ENCODE data around the gene OBSL1.
A peak's percentile ranks its signal among the peaks of the same experiment; 100 is the strongest.

The OBSL1 gene

DNA sequence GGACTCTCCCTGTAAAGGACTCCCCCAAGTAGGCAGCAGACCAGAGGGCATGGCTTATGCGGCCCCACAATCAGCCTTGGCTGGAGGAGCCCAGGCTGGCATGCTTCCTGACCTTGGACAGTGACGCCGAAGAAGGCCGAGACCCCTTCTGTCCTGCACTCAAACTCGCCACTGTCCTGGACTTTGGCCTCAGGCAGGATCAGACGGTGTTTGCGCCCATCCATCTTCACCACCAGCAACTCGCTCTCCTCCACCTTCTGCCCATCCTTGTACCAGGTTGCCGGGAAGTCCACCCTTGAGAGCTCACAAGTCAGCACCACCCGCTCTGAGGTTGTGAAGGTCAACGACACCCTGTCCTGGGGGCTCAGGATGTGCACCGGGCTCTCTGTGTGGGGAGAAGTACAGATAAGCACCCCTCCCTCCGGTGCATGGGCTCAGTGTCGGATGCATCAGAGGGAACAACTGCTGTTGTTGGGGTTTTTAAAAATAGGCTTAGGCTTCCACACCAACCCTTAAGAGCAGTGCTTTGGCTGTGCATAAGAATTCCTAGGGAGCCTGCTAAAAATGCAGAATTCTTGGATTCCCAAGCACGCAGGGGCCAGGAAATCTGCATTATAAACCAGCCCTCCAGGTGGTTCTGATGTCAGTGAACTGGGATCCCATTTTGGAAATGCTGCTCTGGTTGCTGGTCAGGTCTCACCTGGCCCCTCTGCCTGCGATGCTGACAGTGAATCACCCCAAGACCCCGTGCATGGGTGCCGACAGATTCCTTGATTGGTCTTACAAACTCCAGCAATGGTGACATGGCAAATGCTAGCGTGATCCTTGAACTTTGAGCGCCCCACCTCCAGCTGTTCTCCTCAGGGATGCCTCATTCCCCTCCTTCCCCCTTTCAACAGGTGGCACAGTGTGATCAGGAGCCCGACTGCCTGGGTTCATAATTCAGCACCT lies 5.9 kb downstream of the OBSL1 start:
- no peak for DNase-seq (ENCODE audit: low spot score)

DNA sequence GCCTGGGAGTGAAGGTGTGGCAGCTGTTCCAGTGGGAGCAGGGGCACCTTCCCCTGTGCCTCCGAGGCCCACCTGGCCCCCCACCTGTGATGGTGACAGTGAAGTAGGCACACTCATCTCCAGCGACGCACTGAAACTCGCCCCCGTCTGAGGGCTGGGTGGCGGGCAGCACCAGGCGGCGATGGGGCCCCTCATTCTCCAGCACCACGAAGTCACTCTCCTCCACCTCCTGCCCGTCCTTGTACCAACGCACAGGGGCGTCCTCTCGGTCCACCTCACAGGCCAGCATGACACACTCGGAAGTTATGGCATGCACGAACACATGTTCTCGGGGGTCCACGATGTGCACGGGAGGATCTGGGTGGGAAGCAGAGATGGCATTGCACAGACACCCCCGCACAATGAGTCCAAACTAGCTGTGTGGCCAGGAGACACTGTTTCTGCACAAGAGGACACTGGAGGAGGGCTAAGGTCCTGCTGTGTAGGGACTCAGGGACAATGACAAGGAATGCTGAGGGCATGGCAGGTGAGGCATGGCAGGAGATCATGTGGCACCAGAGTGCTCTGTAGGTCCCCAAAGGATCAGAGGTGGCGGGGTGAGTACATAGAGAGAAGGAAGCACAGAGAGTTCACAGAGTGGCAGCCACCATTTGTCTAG lies 7.9 kb downstream of the OBSL1 start:
- DNase-seq (ENCODE audit: low spot score) = no peak

DNA sequence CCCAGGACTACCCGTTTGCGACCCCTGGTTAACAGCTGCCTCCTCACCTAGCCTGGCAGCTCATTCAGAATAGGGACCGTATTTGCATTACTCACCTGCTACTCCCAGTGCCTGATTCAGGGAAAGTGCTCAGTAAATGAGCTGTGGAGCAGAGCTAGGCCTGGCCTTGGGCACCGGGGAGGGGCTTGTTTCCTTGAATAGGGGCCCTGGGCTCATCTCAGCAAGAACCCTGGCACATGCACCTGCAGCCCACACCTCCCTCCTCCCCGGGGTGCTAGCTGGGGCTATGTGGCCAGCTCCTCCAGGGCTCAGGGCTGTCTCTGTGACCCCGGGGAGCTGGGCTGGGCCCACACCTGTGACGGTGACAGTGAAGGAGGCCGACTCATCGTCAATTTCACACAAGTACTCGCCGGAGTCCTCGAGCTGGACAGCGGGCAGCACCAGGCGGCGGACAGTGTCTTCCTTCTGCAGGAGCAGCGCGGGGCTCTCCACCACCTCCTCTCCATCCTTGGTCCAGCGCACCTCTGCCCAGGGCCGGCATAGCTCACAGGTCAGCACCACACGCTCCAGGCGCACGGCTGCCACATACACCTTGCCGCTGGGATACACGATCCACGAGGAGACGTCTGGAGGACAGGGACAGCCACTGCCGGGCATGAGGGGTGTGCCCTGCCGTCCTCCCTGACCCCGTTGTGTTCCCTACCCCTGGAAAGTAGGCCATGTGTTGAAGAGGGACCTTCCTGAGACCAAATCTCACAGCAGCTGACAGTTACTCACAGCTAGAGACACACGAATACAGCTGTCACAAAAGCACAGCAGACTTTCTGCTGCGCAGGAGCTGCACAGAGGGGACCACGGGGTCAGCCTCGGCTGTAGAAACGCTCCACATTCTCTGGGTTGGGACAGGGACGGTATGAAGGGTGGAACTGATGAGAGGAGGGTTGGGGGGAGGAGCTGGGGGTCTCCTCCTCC lies 9.0 kb downstream of the OBSL1 start:
- DNase-seq (ENCODE audit: low spot score) = no peak

DNA sequence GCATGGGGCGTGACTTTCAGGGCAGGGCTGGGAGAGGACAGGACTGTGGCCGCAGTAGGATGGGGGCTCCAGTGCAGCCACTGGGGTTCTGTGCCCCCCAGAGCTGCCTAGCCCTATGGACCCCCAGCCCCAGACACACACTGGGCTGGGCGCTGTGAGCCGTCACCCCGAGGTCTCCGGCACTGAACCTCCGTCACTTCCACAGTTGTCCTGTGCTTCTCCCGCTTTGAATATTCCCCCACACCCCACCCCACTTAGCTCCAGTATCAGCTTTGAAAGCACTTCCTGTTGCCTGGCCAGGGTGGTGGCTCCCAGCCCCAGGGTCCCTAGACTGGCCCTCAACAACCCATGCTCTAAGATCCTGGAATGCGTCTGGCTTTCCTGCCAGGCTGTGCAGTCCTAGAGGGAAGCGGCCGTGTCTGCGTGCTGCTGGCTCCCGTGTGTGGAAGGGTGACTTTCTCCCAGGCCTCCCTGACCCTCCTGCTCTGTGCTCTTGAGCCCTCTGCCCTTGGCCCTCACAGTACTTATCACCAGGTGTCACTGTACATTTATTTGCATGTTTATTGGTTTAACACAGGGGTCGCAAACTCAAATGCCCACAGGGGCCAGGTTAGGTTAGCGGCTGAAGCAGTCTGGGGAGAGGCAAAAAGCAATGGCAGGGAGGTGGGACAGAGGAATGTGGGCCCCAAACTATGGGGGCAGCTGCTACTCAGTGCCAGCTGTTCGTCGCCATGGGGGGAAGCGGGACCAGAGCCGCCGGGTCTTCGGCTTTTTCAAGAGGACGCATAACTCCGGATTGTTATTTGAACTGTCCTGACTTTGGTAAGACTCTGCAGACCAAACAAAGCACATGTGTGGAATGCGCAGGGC lies 9.9 kb downstream of the OBSL1 start:
- no peak for DNase-seq (ENCODE audit: low spot score)

DNA sequence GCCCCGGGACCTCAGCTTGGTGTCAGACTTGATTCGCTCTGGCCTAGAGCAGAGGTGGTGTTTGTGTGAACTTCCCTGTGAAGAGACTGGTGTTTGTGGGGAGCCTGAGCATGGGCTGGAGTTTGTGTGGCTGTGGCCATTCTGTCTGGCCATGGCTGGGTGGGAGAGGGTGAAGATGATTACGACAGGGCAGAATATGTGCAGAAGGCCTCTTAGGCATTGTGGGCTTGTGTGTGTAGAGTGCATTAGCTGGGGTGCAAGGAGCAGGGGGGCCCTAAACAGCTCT lies 10.5 kb downstream of the OBSL1 start:
- no peak for DNase-seq (ENCODE audit: low spot score)

DNA sequence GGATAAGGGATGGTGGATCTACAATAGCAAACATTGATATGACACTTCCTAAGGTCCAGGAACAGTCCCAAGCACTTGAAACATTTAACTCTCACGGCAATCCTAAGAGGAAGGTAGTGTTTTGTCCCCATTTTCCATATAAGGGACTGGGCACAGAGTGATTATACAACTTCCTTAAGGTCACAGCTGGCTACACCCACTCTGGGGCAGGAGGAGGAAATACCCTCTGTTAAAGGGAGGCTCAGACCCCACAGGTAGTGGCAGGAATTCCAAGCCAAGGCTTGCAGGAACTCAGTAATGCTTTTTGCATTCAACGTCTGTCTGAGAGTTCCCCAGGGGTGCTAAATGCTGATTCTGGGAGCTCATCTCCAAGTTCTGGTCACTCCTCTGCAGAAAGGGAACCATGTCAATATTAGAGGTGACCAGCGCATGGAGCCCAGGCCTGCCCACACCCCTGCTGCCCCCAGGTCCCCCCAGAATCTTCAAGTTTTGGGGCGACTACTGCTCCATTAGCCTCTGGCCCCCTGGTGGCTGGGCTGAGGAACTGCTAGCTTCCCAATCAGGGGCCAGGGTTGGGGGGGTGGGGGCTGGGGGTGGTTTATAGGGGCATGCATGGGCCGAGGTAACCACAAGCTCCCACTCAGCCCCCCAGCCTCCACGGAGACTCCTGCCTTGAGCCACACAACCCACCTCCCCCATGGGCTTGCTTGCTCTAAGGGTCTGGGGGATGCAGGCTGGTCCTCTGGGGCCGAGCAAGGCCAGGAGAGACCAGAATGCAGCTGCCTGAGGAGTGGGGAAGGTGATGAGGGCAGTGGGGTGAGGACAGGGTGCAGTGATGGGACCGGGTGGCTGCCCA lies 11.1 kb downstream of the OBSL1 start:
- DNase-seq (ENCODE audit: low spot score) = peak; percentile 78

DNA sequence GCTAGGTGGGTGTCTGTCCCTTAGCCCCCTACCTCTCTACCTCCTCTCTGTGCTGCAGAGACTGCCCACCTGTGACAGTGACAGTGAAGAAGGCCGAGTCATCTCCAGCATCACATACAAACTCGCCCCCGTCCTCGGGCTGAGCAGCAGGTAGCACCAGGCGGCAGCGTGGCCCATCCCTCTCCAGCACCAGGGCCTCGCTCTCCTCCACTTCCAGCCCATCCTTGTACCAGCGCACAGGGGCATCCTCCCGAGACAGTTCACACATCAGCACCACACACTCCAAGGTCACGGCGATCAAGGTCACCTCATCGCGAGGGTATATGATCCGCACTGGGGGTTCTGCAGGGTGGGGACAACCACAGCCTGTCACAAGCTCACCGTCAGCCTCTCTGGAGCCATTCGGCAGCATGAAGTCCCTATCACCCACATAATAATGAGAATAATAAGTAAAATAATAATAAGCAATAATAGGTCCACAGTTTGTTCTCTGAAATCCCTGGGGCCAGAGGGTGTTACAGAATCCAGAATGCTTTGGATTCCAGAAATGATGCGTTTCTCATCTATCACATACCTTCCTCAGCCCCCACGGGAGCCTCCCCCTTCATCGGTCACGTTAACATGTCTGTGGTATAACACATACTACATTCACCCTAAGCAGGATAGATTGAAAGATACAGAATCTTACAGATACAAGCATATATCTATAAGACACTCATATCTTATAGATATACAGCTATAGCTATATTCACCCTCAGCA lies 12.0 kb downstream of the OBSL1 start:
- no peak for DNase-seq (ENCODE audit: low spot score)

DNA sequence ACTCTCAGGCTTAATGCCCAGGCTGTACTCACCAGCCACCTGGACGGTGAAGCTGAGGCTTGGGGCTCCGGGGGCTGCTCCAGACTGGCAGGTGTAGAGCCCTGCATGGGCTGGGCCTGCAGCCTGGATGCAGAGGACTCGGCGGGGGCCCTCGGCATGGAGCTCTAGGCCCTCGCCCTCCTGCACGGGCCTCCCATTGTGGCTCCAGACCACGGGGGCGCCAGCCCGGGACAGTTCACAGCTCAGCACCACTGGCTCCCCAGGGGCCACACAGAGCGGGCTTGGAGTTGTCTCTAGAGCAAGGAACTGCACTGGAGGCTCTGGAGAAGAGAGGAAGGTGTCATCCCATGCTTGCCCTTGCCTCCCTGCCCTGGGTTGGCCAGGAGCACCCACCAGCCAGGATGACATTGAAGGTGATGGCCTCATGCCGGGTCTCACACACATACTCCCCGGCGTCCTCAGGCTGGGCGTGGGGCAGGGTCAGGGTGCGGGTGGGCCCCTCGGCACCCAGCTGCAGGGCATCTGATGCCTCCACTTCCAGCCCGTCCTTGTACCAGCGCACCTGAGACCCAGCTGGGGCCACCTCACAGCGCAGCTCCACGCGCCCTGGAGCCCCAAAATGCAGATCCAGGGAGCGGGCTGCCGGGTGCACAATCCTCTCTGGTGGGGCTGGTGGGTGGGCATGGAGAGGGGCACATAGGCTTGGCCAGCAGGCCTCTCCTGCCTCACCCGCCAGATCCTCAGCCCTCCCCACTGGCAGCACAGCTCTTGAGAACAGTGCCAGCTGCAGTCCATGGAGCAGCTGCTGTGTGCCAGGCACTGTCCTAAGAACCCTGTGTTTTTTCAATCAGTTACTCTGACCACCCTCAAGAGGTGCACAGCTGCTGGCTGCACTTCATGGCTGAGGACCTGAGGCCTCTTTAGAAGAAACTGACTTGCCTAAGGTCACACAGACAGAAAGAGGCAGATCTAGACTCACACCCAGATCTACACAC lies 13.3 kb downstream of the OBSL1 start:
- no peak for DNase-seq (ENCODE audit: low spot score)

DNA sequence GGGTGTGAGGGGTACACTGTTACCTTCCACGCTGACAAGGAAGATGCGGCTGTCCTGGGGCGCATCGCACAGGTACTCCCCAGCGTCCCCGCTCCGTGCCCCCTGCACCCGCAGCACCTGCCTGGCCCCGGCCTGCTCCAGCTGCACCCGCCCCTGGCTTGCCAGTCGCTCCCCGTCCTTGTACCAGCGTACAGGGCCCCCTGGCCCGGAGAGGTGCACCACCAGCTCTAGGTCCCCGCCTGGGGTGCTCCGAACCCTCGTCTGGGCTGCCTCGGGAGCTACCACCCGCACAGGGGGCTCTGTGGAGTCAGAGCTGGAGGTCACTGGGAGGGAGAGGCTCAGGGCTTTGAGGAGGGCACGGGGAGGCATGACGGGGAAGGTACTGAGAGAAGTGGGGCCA lies 14.0 kb downstream of the OBSL1 start:
- DNase-seq (ENCODE audit: low spot score) = no peak

DNA sequence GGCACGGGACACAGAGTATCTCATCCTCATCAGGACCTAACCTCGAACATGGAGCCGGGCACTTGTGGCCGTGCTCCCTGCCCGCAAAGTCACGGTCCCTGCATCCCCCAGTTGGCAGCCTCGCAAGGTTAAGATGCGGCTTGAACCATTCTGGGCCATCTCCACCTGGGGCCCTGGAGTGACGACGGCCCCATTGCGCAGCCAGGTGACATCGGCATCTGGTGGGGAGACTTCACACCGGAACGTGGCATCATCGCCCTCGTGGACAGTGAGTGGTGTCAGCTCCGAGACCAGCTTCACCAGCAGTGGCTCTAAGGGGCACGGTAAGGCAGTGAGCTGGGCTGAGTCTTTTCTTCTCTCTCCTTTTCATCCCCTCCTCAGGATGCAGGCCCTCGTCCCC lies 14.9 kb downstream of the OBSL1 start:
- no peak for DNase-seq (ENCODE audit: low spot score)

DNA sequence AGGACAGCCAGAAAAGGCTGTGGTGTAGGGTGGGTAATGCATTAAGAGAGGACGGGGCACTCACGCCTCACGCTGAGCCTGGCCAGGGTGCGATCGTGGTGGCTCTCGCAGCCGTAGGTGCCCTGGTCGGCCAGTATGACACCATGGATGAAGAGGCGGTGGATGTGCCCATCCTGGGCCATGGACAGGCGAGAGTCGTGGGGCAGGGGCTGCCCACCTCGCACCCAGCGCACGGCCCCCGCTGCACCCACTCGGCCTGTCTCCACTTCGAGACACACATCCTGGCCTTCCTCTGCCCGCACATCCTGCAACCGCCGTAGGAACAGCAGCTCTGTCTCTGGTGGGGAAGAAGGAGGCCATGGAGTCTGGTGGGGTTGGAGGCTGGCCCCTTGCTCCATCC lies 15.4 kb downstream of the OBSL1 start:
- DNase-seq (ENCODE audit: low spot score) = no peak

DNA sequence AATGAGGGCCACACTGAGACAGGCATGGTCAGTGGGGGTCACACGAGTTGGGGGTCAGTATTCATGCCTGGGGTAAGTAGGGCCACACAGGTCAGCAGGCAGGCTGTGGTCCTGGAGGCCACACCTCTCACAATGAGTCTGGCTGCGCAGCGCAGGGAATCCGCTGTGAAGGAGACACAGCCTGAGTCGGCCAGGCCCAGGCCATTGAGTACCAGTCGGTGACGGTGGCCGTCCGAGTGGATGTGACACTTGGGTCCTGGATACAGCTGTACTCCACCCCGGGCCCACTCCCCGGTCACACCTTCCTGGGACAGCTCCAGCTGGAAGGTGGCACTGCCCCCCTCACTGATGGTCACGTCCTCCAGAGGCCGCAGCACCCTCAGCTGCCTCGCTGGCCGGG lies 17.0 kb downstream of the OBSL1 start:
- no peak for DNase-seq (ENCODE audit: low spot score)

DNA sequence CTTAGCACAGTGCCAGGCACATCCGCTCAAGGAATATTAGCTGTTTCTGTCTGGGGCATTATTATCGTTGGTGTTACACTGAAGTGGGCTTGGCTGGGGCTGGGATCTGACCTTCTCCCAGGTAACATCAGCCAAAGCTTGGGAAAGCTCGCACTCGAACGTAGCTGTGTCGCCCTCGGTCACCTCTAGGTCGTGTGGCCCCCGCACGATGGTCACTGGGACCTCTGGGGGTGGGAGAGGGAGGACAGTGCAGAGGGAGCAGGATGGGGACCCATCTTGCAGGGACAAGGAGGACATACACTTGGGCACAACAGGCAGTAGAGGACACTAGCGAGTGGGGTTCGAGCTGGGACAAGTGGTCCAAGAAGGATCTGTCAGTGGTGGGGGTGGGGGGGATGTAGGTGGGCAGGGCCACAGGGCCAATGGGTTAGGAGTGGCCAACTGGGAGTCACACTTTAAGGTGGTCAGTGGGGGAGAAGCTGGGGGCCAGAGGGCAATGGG lies 17.8 kb downstream of the OBSL1 start:
- DNase-seq (ENCODE audit: low spot score) = no peak

DNA sequence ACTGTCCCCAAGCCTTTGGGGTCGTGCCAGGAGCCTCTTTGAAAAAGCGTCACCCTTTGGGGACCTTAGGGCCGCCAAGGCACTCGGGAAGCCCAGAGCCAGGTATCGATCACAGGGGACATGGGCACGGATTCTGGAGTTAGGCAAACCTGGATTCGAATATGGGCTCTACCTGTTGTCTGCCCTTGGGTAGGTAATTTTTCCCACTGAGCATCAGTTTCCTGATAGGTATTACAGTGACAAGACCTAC lies 18.2 kb downstream of the OBSL1 start:
- no peak for DNase-seq (ENCODE audit: low spot score)

DNA sequence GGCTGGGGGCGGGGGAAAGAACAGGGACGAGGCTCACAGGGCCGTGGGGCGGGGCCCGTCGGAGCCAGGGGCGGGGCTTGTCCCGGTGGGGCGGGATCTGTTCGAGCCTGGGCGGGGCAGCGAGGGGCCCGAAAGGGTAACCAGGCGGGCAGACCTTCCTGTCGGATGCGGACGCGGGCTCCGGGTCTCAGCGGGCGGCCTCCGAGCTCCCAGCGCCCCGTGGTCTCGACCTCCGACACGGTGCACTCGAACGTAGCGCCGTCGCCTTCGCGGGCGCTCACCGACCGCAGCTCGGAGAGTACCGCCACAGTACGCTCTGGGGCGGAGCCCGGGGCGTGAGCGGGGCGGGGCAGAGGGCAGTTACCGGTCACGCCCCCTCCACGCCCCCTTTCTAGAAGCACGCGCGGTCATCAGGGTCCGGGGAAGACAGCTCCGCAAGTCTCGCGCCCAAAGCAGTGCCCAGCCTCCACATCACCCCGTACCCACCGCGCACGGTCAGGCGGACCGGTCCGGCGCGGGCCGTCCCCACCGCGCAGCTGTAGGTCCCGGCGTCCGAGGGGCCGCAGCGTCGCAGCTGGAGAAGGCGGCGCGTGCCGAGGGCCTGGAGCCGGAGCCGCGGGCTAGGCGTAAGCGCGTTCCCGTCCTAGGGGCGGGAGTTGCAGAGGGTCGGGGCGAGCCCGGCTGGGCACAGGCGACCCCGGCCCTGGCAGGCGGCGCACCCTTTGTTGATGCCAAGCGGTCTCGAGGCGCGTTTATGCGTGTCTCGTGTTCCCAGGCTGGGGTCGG lies 18.8 kb downstream of the OBSL1 start:
- peak; percentile 97 for DNase-seq (ENCODE audit: low spot score)

DNA sequence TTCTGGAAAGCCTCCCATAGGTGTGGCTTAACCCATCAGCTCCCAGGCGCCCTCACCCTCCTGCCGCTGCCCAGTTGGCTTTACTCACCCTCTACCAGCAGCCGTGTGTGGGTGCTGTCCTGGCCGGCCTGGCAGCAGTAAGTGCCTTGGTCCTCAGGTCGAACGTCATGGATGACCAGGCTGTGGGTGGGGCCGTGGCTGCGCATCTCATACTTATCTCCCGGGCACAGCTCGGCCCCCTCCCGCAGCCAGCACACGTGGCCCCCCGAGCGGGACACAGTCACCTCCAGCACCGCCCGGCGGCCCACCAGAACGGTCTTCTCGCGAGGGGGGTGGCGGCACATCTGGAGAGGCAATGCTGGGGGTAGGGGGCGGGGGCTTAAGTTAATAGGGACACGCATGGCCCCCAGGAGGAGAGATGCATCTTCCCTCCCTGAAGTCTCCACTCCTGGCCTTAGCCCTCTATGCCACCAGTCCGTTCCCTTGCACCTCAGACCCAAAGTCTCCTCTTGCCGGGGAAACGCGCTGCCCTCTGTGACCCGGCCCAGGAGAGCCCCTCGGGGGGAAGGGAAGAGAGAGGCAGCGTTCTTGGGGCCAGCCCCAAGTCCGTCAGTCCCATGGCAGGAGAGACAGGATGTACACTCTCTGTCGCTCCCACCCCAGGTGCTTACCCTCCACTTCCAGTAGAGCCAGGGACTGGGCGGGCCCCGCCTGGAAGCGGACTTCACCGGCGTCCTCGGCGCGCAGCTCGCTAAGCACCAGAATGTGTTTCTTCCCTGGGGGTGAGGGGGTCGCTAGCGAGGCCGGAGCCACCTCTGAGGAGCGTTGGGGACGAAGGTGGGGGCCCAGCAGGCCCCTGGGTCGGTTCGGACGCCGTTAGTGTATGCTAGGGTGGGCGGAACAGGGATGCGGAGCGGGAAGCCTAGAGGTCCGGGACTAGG lies 19.6 kb downstream of the OBSL1 start:
- DNase-seq (ENCODE audit: low spot score) = no peak

DNA sequence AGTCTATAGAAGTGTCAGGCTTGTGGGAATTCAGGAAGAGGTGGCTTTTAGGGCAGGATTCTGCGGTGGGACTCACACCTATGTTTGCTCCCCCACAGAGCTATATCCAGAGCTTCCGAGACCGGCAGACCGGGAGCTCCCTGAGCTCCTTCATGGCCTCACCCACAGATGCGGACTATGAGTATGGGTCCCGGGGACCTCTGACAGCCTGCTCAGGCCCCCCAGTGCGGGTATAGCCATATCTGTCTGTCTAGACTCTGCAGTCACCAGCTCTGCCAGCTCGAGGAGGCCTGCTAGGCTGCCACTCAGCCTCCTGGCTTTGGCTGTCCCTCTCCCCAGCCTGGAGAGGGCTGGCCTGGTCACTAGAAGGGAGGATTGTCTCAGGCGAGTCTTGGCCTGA lies 21.7 kb downstream of the OBSL1 start:
- no peak for DNase-seq (ENCODE audit: low spot score)
